AG04450 (cell line): Measurements from ENCODE around the gene MOK. TPM values are rescaled to one million over a fixed set of nuclear protein-coding genes. Genes with fewer than 3 reads are reported as not detected.

Experiments used
- CTCF ChIA-PET: fragments of 300-600, 350-600 bp; formaldehyde crosslinking; extraction: SDS; loops from one replicate; lab custom pipeline; 2022; ENCODE audit warnings: antibody characterized with exemption, inconsistent platforms; lab: Charles Lee
- POLR2A ChIA-PET: fragments of 350-600 bp; formaldehyde crosslinking; extraction: SDS; loops from one replicate; lab custom pipeline; 2021; ENCODE audit warnings: antibody characterized with exemption, inconsistent platforms; lab: Yijun Ruan, JAX
- DNase-seq: peaks from one replicate; pipeline ENCODE4 v3.0.0-alpha.2; 2011; ENCODE audit warnings: low read depth, low spot score
- H3K27ac ChIP-seq: one replicate; pipeline ENCODE4 v1.5.1; 2012; ENCODE audit warnings: low read depth, low read length, control low read depth
- H3K27me3 ChIP-seq: one replicate; pipeline ENCODE4 v1.6.0; 2012; ENCODE audit warnings: low read length; ENCODE audit not compliant: control insufficient read depth, insufficient read depth
- H3K4me3 ChIP-seq: 2 replicates; pipeline ENCODE4 v1.5.1; 2011; ENCODE audit warnings: mild to moderate bottlenecking, low read depth, low read length, control low read depth
- H3K9me3 ChIP-seq: 2 replicates; pipeline ENCODE4 v1.5.1; 2012; ENCODE audit warnings: low read length; ENCODE audit not compliant: control insufficient read depth, insufficient read depth
- CTCF ChIP-seq: IDR thresholded peaks from 2 replicates; pipeline ENCODE4 v1.5.1; 2011; ENCODE audit warnings: low read depth, low read length, control low read depth, inconsistent platforms
- polyA plus RNA-seq: library from polyadenylated mRNA; depleted of rRNA; stranded (reverse); fragments of >200 nt; gene quantifications from 2 replicates; pipeline ENCODE4 v1.2.3, GENCODE V29; 2011

Gene MOK
- polyA plus RNA-seq, 1 experiment, result 12.6 TPM

DNA sequence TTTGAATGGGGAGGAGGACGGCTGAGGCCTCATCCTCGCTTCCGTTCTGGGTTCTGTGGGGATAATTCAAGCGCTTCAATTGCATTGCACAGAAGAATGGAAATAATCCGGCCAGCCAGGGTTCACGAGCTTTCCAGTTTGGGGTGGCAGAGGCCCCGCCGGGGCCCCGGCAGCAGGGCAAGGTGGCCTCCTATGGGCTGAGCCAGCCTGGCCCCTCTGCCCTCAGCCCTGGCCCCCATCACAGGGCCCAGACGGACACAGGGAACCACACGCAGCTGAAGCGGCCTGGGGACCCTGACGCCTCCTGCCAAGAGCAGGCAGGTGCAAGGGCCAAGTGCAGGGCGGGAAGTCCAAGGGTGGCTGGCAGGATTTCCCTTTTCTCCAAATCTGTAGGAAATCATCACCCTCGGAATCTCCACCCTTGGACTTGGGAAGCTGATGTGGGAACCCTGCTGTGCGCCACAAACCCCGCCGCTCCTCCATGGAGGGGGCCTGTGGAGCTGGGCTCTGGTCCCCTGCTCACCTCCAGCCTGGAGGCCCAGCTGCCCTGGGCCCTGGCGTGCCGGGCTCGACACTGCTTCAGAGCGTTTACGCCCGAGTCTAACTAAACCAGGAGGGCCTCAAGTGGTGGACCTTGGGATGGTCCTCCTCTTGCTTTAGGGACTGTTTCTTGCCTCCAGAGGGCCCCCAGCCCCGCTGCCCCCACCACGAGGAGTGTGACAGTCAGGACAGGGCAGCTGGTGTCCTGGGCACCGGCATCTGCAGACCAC is 78.4 kb downstream of the MOK start:
- no peak for TF ChIP-seq CTCF
- Histone ChIP-seq H3K27ac (no peak overlapping the region), H3K9me3 (peaks cover 7% of the 10 kb centered on the region; the same call in 1 of the 2 replicates), H3K27me3 (no peaks in the 10 kb centered on the region), H3K4me3 (no peak overlapping the region)
- DNase-seq, result no peak
- ChIA-PET POLR2A (no interaction called here), CTCF (no interaction called here)

GRCh38 chr14:102225936-102226335 is 79.0 kb downstream of the MOK start:
- peaks cover 7% of the 10 kb centered on the region; the same call in 1 of the 2 replicates for H3K9me3 ChIP-seq
- TF ChIP-seq CTCF, result no peak
- H3K27me3 ChIP-seq, result no peaks in the 10 kb centered on the region
- ChIA-PET POLR2A (no interaction called here), CTCF (no interaction called here)
- DNase-seq, result no peak
- H3K4me3 ChIP-seq, result no peak overlapping the region
- no peak overlapping the region for H3K27ac ChIP-seq

DNA sequence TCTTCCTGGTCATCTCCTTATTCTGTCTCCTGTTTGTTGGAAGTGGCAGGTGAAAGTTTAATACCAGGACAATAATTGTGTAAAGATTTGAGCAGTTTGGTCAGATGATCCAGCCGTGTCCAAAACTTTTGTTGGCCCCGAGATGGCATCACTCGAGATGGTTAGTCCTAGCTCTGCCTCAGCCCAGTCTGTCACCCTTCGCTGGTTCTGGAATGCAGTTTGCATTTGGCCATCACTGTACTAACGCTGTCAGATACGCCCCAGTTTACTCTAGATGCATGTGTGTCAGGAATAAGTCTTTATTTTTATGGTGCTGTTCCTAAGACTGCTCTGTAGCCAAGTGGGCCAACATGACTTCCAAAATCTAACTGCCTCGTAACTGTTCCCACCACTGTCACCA is 79.6 kb downstream of the MOK start:
- no peak for TF ChIP-seq CTCF
- ChIA-PET CTCF (no interaction called here), POLR2A (no interaction called here)
- Histone ChIP-seq H3K4me3 (no peak overlapping the region), H3K27ac (no peak overlapping the region), H3K27me3 (no peaks in the 10 kb centered on the region), H3K9me3 (peaks cover 7% of the 10 kb centered on the region; the same call in 1 of the 2 replicates)
- no peak for DNase-seq

- TF ChIP-seq CTCF, result no peak
- no peaks in the 10 kb centered on the region for H3K27me3 ChIP-seq
- ChIA-PET POLR2A (interaction anchor here (0.7 kb wide), 1 partner anchor 103 kb away, joined by 4 read pairs; no protein-coding TSS in a partner anchor), CTCF (no interaction called here)
- H3K9me3 ChIP-seq, result peaks cover 3% of the 10 kb centered on the region; the same call in 1 of the 2 replicates
- no peak for DNase-seq
- no peak overlapping the region for H3K27ac ChIP-seq
- H3K4me3 ChIP-seq, result no peak overlapping the region
These were observed 81.3 kb downstream of the MOK start for GRCh38 chr14:102223682-102224081.

DNA sequence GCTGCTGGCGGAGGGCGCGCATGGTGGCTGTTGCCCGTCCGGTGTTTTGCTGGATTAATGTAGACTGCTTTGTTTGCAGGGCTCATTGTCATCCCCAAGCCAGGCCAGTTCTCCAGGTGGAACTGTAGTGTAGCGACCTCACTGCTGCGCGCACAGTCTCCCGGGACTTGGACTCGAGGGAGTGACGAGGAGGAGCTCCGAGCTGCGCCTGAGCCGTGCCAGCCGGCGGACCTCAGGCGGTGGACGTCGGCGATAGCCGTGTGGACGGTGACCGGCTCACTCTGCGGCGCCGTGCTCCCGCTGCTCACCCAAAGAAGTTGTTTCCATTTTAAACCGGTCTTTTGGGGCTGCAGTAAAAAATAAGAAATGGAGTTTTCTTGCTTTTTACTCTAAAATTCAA is 82.2 kb downstream of the MOK start:
- Histone ChIP-seq H3K9me3 (peaks cover 3% of the 10 kb centered on the region; the same call in 1 of the 2 replicates), H3K27ac (no peak overlapping the region), H3K4me3 (no peak overlapping the region), H3K27me3 (no peaks in the 10 kb centered on the region)
- ChIA-PET POLR2A (no interaction called here), CTCF (no interaction called here)
- TF ChIP-seq CTCF, result no peak
- no peak for DNase-seq
